Activated CD8-positive, alpha-beta memory T cell treated with anti-CD3 and anti-CD28 coated beads, Interleukin-2, amount 50 U/mL, for 4 hours (primary cell): ENCODE data around the gene AUTS2.

Source experiments
- DNase-seq: peaks from one replicate; pipeline ENCODE4 v3.0.0-alpha.2; 2020

Gene AUTS2

GRCh38 chr7:70159121-70159520, 560.8 kb downstream of the AUTS2 start:
- no peak for DNase-seq

- DNase-seq, result no peak
Observed at GRCh38 chr7:70165477-70166170, 567.3 kb downstream of the AUTS2 start.

GRCh38 chr7:70171369-70171920, 573.2 kb downstream of the AUTS2 start:
- no peak for DNase-seq

GRCh38 chr7:70177166-70177565, 578.9 kb downstream of the AUTS2 start:
- DNase-seq, result no peak

- no peak for DNase-seq
Observed at GRCh38 chr7:70178211-70178610, 579.9 kb downstream of the AUTS2 start.

- no peak for DNase-seq
Observed at GRCh38 chr7:70178787-70179186, 580.5 kb downstream of the AUTS2 start.

- DNase-seq, result no peak
Observed at GRCh38 chr7:70182521-70182920, 584.2 kb downstream of the AUTS2 start.

- no peak for DNase-seq
Observed at GRCh38 chr7:70183278-70183677, 585.0 kb downstream of the AUTS2 start.

GRCh38 chr7:70188901-70189650, 590.8 kb downstream of the AUTS2 start:
- no peak for DNase-seq

- DNase-seq, result no peak
Observed at GRCh38 chr7:70189776-70190175, 591.5 kb downstream of the AUTS2 start.

- DNase-seq, result no peak
Observed at GRCh38 chr7:70190281-70190680, 592.0 kb downstream of the AUTS2 start.

GRCh38 chr7:70193514-70193913, 595.2 kb downstream of the AUTS2 start:
- DNase-seq, result no peak

GRCh38 chr7:70208236-70209063, 610.2 kb downstream of the AUTS2 start:
- no peak for DNase-seq

- no peak for DNase-seq
Observed at GRCh38 chr7:70210200-70210935, 612.1 kb downstream of the AUTS2 start.

- no peak for DNase-seq
Observed at GRCh38 chr7:70210936-70211310, 612.6 kb downstream of the AUTS2 start.

- DNase-seq, result no peak
Observed at GRCh38 chr7:70212281-70212680, 614.0 kb downstream of the AUTS2 start.

GRCh38 chr7:70214071-70214470, 615.8 kb downstream of the AUTS2 start:
- no peak for DNase-seq

- DNase-seq, result no peak
Observed at GRCh38 chr7:70215491-70215890, 617.2 kb downstream of the AUTS2 start.

- DNase-seq, result no peak
Observed at GRCh38 chr7:70217571-70217970, 619.3 kb downstream of the AUTS2 start.

- DNase-seq, result no peak
Observed at GRCh38 chr7:70218006-70218405, 619.7 kb downstream of the AUTS2 start.

GRCh38 chr7:70219061-70219460, 620.8 kb downstream of the AUTS2 start:
- no peak for DNase-seq

GRCh38 chr7:70229242-70229641, 631.0 kb downstream of the AUTS2 start:
- DNase-seq, result no peak

- no peak for DNase-seq
Observed at GRCh38 chr7:70230761-70231160, 632.5 kb downstream of the AUTS2 start.
